T-helper 1 cell treated with Interleukin-12 subunit alpha and Interleukin-12 subunit beta and Interleukin-4 antibody, amounts not matched to agents 30 μg/mL and 1 μg/mL, for 36 hours (primary cell): ENCODE data around the gene TCEAL2.
"Not testable (repeated sequence)": the region's sequence is repeated elsewhere in the genome, so short reads cannot be mapped to it uniquely, and the experiment has no call there.

Experiments used
- H3K27ac Mint-ChIP-seq: one replicate; pipeline ENCODE4 v1.8.0; 2021; ENCODE audit warnings: mild to moderate bottlenecking, mixed read lengths
- H3K27me3 Mint-ChIP-seq: one replicate; pipeline ENCODE4 v1.8.0; 2021; ENCODE audit warnings: low read depth, mixed read lengths
- H3K36me3 Mint-ChIP-seq: one replicate; pipeline ENCODE4 v1.8.0; 2021; ENCODE audit warnings: low read depth, mixed read lengths
- H3K4me1 Mint-ChIP-seq: one replicate; pipeline ENCODE4 v1.8.0; 2021; ENCODE audit warnings: low read depth, mixed read lengths
- H3K4me3 Mint-ChIP-seq: one replicate; pipeline ENCODE4 v1.8.0; 2021; ENCODE audit warnings: mild to moderate bottlenecking, moderate library complexity, mixed read lengths
- H3K9me3 Mint-ChIP-seq: one replicate; pipeline ENCODE4 v1.8.0; 2021; ENCODE audit warnings: mixed read lengths

The TCEAL2 gene

GRCh38 chrX:102125436-102125835 lies at the start of gene TCEAL2:
TSS of gene TCEAL2 (plus strand) at chrX:102125679. CDS start at chrX:102126831, 1,152 bp downstream.
- H3K36me3 Mint-ChIP-seq, H3K9me3 Mint-ChIP-seq, H3K4me3 Mint-ChIP-seq: not testable (repeated sequence)

GRCh38 chrX:102077426-102077825 lies 48.1 kb upstream of the TCEAL2 start:
- H3K27ac Mint-ChIP-seq, result no peak overlapping the region
- H3K4me3 Mint-ChIP-seq, result no peak overlapping the region
- H3K36me3 Mint-ChIP-seq, result no peaks in the 10 kb centered on the region
- no peaks in the 10 kb centered on the region for H3K9me3 Mint-ChIP-seq
- H3K27me3 Mint-ChIP-seq, result no peaks in the 10 kb centered on the region
- H3K4me1 Mint-ChIP-seq, result no peaks in the 10 kb centered on the region

More at GRCh38 chrX:102125436-102125835, at the start of gene TCEAL2:
- H3K4me1 Mint-ChIP-seq, H3K27ac Mint-ChIP-seq: not testable (repeated sequence)
- peaks cover 32% of the 10 kb centered on the region for H3K27me3 Mint-ChIP-seq

GRCh38 chrX:102085706-102086105 lies 39.8 kb upstream of the TCEAL2 start:
- H3K4me1 Mint-ChIP-seq, result no peaks in the 10 kb centered on the region
- no peaks in the 10 kb centered on the region for H3K9me3 Mint-ChIP-seq
- H3K4me3 Mint-ChIP-seq, result no peak overlapping the region
- H3K27ac Mint-ChIP-seq, result no peak overlapping the region
- H3K27me3 Mint-ChIP-seq, result no peaks in the 10 kb centered on the region
- no peaks in the 10 kb centered on the region for H3K36me3 Mint-ChIP-seq

- H3K9me3 Mint-ChIP-seq, result no peaks in the 10 kb centered on the region
- no peaks in the 10 kb centered on the region for H3K27me3 Mint-ChIP-seq
- H3K36me3 Mint-ChIP-seq, result no peaks in the 10 kb centered on the region
- no peak overlapping the region for H3K27ac Mint-ChIP-seq
- H3K4me1 Mint-ChIP-seq, result no peaks in the 10 kb centered on the region
- no peak overlapping the region for H3K4me3 Mint-ChIP-seq
These were observed 12.1 kb upstream of the TCEAL2 start for GRCh38 chrX:102113367-102113766.

- Mint-ChIP-seq H3K27me3 (no peaks in the 10 kb centered on the region), H3K36me3 (no peaks in the 10 kb centered on the region), H3K27ac (no peak overlapping the region), H3K4me3 (no peak overlapping the region), H3K9me3 (no peaks in the 10 kb centered on the region), H3K4me1 (no peaks in the 10 kb centered on the region)
These were observed 9.7 kb upstream of the TCEAL2 start for GRCh38 chrX:102115748-102116147.

GRCh38 chrX:102125014-102125413 lies 465 bp upstream of the TCEAL2 start:
- H3K4me1 Mint-ChIP-seq, H3K4me3 Mint-ChIP-seq, H3K36me3 Mint-ChIP-seq, H3K9me3 Mint-ChIP-seq, H3K27ac Mint-ChIP-seq: not testable (repeated sequence)
- peaks cover 32% of the 10 kb centered on the region for H3K27me3 Mint-ChIP-seq

- H3K36me3 Mint-ChIP-seq, H3K4me3 Mint-ChIP-seq, H3K9me3 Mint-ChIP-seq, H3K4me1 Mint-ChIP-seq, H3K27ac Mint-ChIP-seq: not testable (repeated sequence)
- H3K27me3 Mint-ChIP-seq, result peaks cover 32% of the 10 kb centered on the region
These were observed 770 bp downstream of the TCEAL2 start for GRCh38 chrX:102126080-102126818.

GRCh38 chrX:102126863-102127262 lies 1.4 kb downstream of the TCEAL2 start:
- no peaks in the 10 kb centered on the region for H3K36me3 Mint-ChIP-seq
- H3K27ac Mint-ChIP-seq, result no peak overlapping the region
- no peak overlapping the region for H3K4me3 Mint-ChIP-seq
- H3K27me3 Mint-ChIP-seq, result peaks cover 32% of the 10 kb centered on the region
- no peaks in the 10 kb centered on the region for H3K4me1 Mint-ChIP-seq
- H3K9me3 Mint-ChIP-seq, result no peaks in the 10 kb centered on the region

- Mint-ChIP-seq H3K36me3 (no peaks in the 10 kb centered on the region), H3K27me3 (peaks cover 21% of the 10 kb centered on the region), H3K27ac (no peak overlapping the region), H3K4me3 (no peak overlapping the region), H3K9me3 (no peaks in the 10 kb centered on the region), H3K4me1 (no peaks in the 10 kb centered on the region)
These were observed 4.0 kb downstream of the TCEAL2 start for GRCh38 chrX:102129473-102129872.

- Mint-ChIP-seq H3K9me3 (no peaks in the 10 kb centered on the region), H3K27ac (no peak overlapping the region), H3K4me1 (peaks cover 2% of the 10 kb centered on the region), H3K4me3 (no peak overlapping the region), H3K36me3 (no peaks in the 10 kb centered on the region), H3K27me3 (peaks cover 9% of the 10 kb centered on the region)
These were observed 12.6 kb downstream of the TCEAL2 start for GRCh38 chrX:102138064-102138463.

- H3K9me3 Mint-ChIP-seq, H3K4me1 Mint-ChIP-seq, H3K36me3 Mint-ChIP-seq, H3K27ac Mint-ChIP-seq, H3K4me3 Mint-ChIP-seq: not testable (repeated sequence)
- peaks cover 23% of the 10 kb centered on the region for H3K27me3 Mint-ChIP-seq
These were observed 15.4 kb downstream of the TCEAL2 start for GRCh38 chrX:102140876-102141275.

GRCh38 chrX:102141631-102142030 lies 16.2 kb downstream of the TCEAL2 start:
- not testable (repeated sequence) for H3K27ac Mint-ChIP-seq, H3K36me3 Mint-ChIP-seq, H3K4me3 Mint-ChIP-seq, H3K4me1 Mint-ChIP-seq, H3K9me3 Mint-ChIP-seq
- peaks cover 23% of the 10 kb centered on the region for H3K27me3 Mint-ChIP-seq

GRCh38 chrX:102142274-102142673 lies 16.8 kb downstream of the TCEAL2 start, which contains the start of gene TCEAL6:
TSS of gene TCEAL6 (minus strand) at chrX:102142481.
- not testable (repeated sequence) for H3K4me3 Mint-ChIP-seq, H3K36me3 Mint-ChIP-seq, H3K4me1 Mint-ChIP-seq, H3K27ac Mint-ChIP-seq, H3K9me3 Mint-ChIP-seq
- peaks cover 23% of the 10 kb centered on the region for H3K27me3 Mint-ChIP-seq

- peak overlapping the region; percentile 91 for H3K27ac Mint-ChIP-seq
- no peaks in the 10 kb centered on the region for H3K36me3 Mint-ChIP-seq
- H3K9me3 Mint-ChIP-seq, result no peaks in the 10 kb centered on the region
- peak overlapping the region; percentile 94 for H3K4me3 Mint-ChIP-seq
- H3K27me3 Mint-ChIP-seq, result no peaks in the 10 kb centered on the region
- peaks cover 15% of the 10 kb centered on the region for H3K4me1 Mint-ChIP-seq
These were observed 28.9 kb downstream of the TCEAL2 start for GRCh38 chrX:102154218-102154860.
